Measurements from ENCODE around the gene STEAP2. TPM values are rescaled to one million over a fixed set of nuclear protein-coding genes. Genes with fewer than 3 reads are reported as not detected.

Gene STEAP2
- 0.68 and 1.3 TPM in 2 replicates for total RNA-seq (2022)
- percentile 36 among the genes with signal in this experiment for Bru-seq, nascent RNA
- BruChase-seq, experiment 1, labeled RNA remaining after a 6-hour chase, result percentile 40 among the genes with signal in this experiment
- BruChase-seq, experiment 2, labeled RNA remaining after a 2-hour chase, result percentile 39 among the genes with signal in this experiment
- long read RNA-seq, partial matches to known transcripts, result 0 of 1 reads
- long read RNA-seq, other reads (novel, unspliced or antisense), result 1 of 1 reads

- BruUV-seq (replicated peaks), result no TSS peak
- intact Hi-C loops (cut with micrococcal nuclease), result loop anchor here (1.0 kb wide), 1 partner anchor 57 kb away; the partner anchor contains the start of gene STEAP1
- peak; percentile 45 for TF ChIP-seq CTCF (IDR thresholded peaks at IDR 0.05; ENCODE audit: unreplicated experiment)
- CTCF ChIA-PET, result interaction anchor here (0.5 to 3.5 kb wide), 31 partner anchors 9 to 1993 kb away, joined by 3 to 24 read pairs (median 4); partner anchors contain the start of gene STEAP1
- H3K36me3 Mint-ChIP-seq (ENCODE audit: insufficient read depth, unreplicated experiment), result no peaks in the 10 kb centered on the region
- DNase-seq (ENCODE audit: unreplicated experiment), result peak; percentile 88
- H3K27me3 Mint-ChIP-seq (ENCODE audit: insufficient read depth, unreplicated experiment), result no peaks in the 10 kb centered on the region
- H3K9me3 Mint-ChIP-seq (ENCODE audit: unreplicated experiment), result no peaks in the 10 kb centered on the region
- H3K4me3 Mint-ChIP-seq (ENCODE audit: unreplicated experiment), result no peak within 1 kb of the TSS
- peaks cover 4% of the 10 kb centered on the region for H3K4me1 Mint-ChIP-seq (ENCODE audit: insufficient read depth, unreplicated experiment)
- H3K27ac Mint-ChIP-seq (ENCODE audit: low read depth, unreplicated experiment), result peak within 1 kb of the TSS; percentile 49
- POLR2A ChIA-PET, result interaction anchor here (0.5 to 2.0 kb wide), 8 partner anchors 15 to 1902 kb away, joined by 3 to 6 read pairs (median 3); partner anchors contain the start of gene STEAP1
These were observed at the start of gene STEAP2 for GRCh38 chr7:90211391-90212148. STEAP2 (plus strand) TSS chr7:90211740; CDS start chr7:90225083, 13,343 bp downstream.

GRCh38 chr7:90163534-90163933 lies 48.0 kb upstream of the STEAP2 start:
- ChIA-PET POLR2A (interaction anchor here (1.0 kb wide), 1 partner anchor 240 kb away, joined by 3 read pairs; the partner anchor contains the start of gene CLDN12), CTCF (interaction anchor here (3.6 kb wide), 1 partner anchor 48 kb away, joined by 12 read pairs; the partner anchor contains the start of gene STEAP2)
- Mint-ChIP-seq H3K4me3 (ENCODE audit: unreplicated experiment) (no peak overlapping the region), H3K4me1 (ENCODE audit: insufficient read depth, unreplicated experiment) (no peaks in the 10 kb centered on the region), H3K36me3 (ENCODE audit: insufficient read depth, unreplicated experiment) (no peaks in the 10 kb centered on the region), H3K9me3 (ENCODE audit: unreplicated experiment) (no peaks in the 10 kb centered on the region), H3K27ac (ENCODE audit: low read depth, unreplicated experiment) (no peak overlapping the region), H3K27me3 (ENCODE audit: insufficient read depth, unreplicated experiment) (no peaks in the 10 kb centered on the region)
- intact Hi-C loops (cut with micrococcal nuclease), result no loop called here
- TF ChIP-seq CTCF (IDR thresholded peaks at IDR 0.05; ENCODE audit: unreplicated experiment), result no peak
- no TSS peak for BruUV-seq (replicated peaks)
- no peak for DNase-seq (ENCODE audit: unreplicated experiment)

GRCh38 chr7:90165724-90166123 lies 45.8 kb upstream of the STEAP2 start:
- H3K27ac Mint-ChIP-seq (ENCODE audit: low read depth, unreplicated experiment), result no peak overlapping the region
- intact Hi-C loops (cut with micrococcal nuclease), result no loop called here
- no peaks in the 10 kb centered on the region for H3K4me1 Mint-ChIP-seq (ENCODE audit: insufficient read depth, unreplicated experiment)
- H3K9me3 Mint-ChIP-seq (ENCODE audit: unreplicated experiment), result peaks cover 6% of the 10 kb centered on the region
- DNase-seq (ENCODE audit: unreplicated experiment), result no peak
- CTCF ChIA-PET, result interaction anchor here (0.7 to 3.8 kb wide), 5 partner anchors 12 to 246 kb away, joined by 3 to 17 read pairs (median 5); partner anchors contain the start of genes STEAP1 and STEAP2
- H3K4me3 Mint-ChIP-seq (ENCODE audit: unreplicated experiment), result no peak overlapping the region
- no peaks in the 10 kb centered on the region for H3K36me3 Mint-ChIP-seq (ENCODE audit: insufficient read depth, unreplicated experiment)
- no peaks in the 10 kb centered on the region for H3K27me3 Mint-ChIP-seq (ENCODE audit: insufficient read depth, unreplicated experiment)
- no TSS peak for BruUV-seq (replicated peaks)
- POLR2A ChIA-PET, result no interaction called here
- TF ChIP-seq CTCF (IDR thresholded peaks at IDR 0.05; ENCODE audit: unreplicated experiment), result no peak

- TF ChIP-seq CTCF (IDR thresholded peaks at IDR 0.05; ENCODE audit: unreplicated experiment), result no peak
- Mint-ChIP-seq H3K27me3 (ENCODE audit: insufficient read depth, unreplicated experiment) (no peaks in the 10 kb centered on the region), H3K36me3 (ENCODE audit: insufficient read depth, unreplicated experiment) (no peaks in the 10 kb centered on the region), H3K4me1 (ENCODE audit: insufficient read depth, unreplicated experiment) (no peaks in the 10 kb centered on the region), H3K27ac (ENCODE audit: low read depth, unreplicated experiment) (no peak overlapping the region), H3K4me3 (ENCODE audit: unreplicated experiment) (no peak overlapping the region), H3K9me3 (ENCODE audit: unreplicated experiment) (peaks cover 6% of the 10 kb centered on the region)
- CTCF ChIA-PET, result interaction anchor here (1.2 to 3.8 kb wide), 6 partner anchors 12 to 180 kb away, joined by 3 to 17 read pairs (median 4); partner anchors contain the start of genes GTPBP10, STEAP1 and STEAP2
- POLR2A ChIA-PET, result no interaction called here
- intact Hi-C loops (cut with micrococcal nuclease), result no loop called here
- BruUV-seq (replicated peaks), result no TSS peak
- no peak for DNase-seq (ENCODE audit: unreplicated experiment)
These were observed 45.4 kb upstream of the STEAP2 start for GRCh38 chr7:90166153-90166552.

All from MCF 10A (cell line).